Upper lobe of left lung (tissue), 6 donors: ENCODE results near the gene CCDC107. TPM values are rescaled to one million over a fixed set of nuclear protein-coding genes. Genes with fewer than 3 reads are reported as not detected.

Source experiments
- ATAC-seq, 2 donors: fragments of 200-7000 bp; cut with Tn5 transposase; one replicate each; pipeline ENCODE4 v1.9.1; 2022; ENCODE audit warnings: mild to moderate bottlenecking in 2 of 2, moderate library complexity in 2 of 2; ENCODE audit not compliant: low FRiP score in 2 of 2
- DNase-seq, 2 donors: peaks; one replicate each; pipeline ENCODE4 v3.0.0-alpha.2; 2019 to 2020
- H3K27ac ChIP-seq, 4 donors: fragments of 200-600 bp; sonication (generic); one replicate each; pipeline ENCODE4 v1.5.1; 2016 to 2019
- H3K27me3 ChIP-seq, 4 donors: fragments of 200-600 bp; sonication (generic); one replicate each; pipeline ENCODE4 v1.5.1; 2017 to 2019
- H3K36me3 ChIP-seq, 4 donors: fragments of 200-600 bp; sonication (generic); one replicate each; pipeline ENCODE4 v1.5.1; 2016 to 2019
- H3K4me1 ChIP-seq, 4 donors: fragments of 200-600 bp; sonication (generic); one replicate each; pipeline ENCODE4 v1.5.1; 2018 to 2019
- H3K4me3 ChIP-seq, 4 donors: fragments of 200-600 bp; sonication (generic); one replicate each; pipeline ENCODE4 v1.5.1; 2017 to 2019; ENCODE audit warnings: mild to moderate bottlenecking in 2 of 4, moderate library complexity in 1 of 4
- H3K9me3 ChIP-seq, 4 donors: fragments of 200-600 bp; sonication (generic); one replicate each; pipeline ENCODE4 v1.5.1; 2018 to 2019
- CTCF ChIP-seq, 6 experiments: fragments of 450-650 bp in 4 of 6; fragments of 200-600 bp in 2 of 6; sonication (generic) in 2 of 6; IDR thresholded peaks; one replicate each; pipeline ENCODE4 v1.5.1; 2016 to 2019; ENCODE audit warnings: antibody characterized with exemption in 6 of 6
- EP300 ChIP-seq, 4 donors: sonication (generic); formaldehyde crosslinking; IDR thresholded peaks; one replicate each; pipeline ENCODE4 v1.5.1; 2017; ENCODE audit warnings: antibody characterized with exemption in 4 of 4, control low read depth in 2 of 4
- POLR2A ChIP-seq, 4 donors: fragments of 450-650 bp; IDR thresholded peaks; one replicate each; pipeline ENCODE4 v1.5.1; 2016 to 2017; ENCODE audit warnings: antibody characterized with exemption in 4 of 4, mild to moderate bottlenecking in 2 of 4
- POLR2AphosphoS5 ChIP-seq, 2 donors: sonication (generic); formaldehyde crosslinking; IDR thresholded peaks; one replicate each; pipeline ENCODE4 v1.5.1; 2017; ENCODE audit warnings: antibody characterized with exemption in 2 of 2
- WGBS, 2 donors: methylation state at CpG; one replicate each; pipeline ENCODE4 v1.1.5; 2017 to 2018; 5-methylcytosine and 5-hydroxymethylcytosine counted together
- total RNA-seq, 6 donors: library from RNA; depleted of rRNA in 4 of 6; stranded (reverse); fragments of >200 nt in 4 of 6; gene quantifications; one replicate each; pipeline versions ENCODE4 v1.1.0 to v1.2.1, GENCODE V29; 2016 to 2021
- donor health status: DM: no; HTN: no; CAD: no; lungs with moderate emphysema.
- donor health status: DM: no; HTN: yes; CAD: no; lungs with severe emphysema.

The CCDC107 gene
- total RNA-seq, 6 donors from 2014 or later, result 17.8 to 49.4 (median 35.1) TPM

GRCh38 chr9:35661756-35662350 lies 3.8 kb downstream of the CCDC107 start:
- Histone ChIP-seq H3K4me1 (peaks cover 25 to 62% (median 37%) of the 10 kb centered on the region in 4 donors), H3K9me3 (no peaks in the 10 kb centered on the region), H3K36me3 (peaks cover 0 to 26% (median 12%) of the 10 kb centered on the region in 4 donors), H3K27ac (peak overlapping the region; percentile 0 to 97 (median 40)), H3K4me3 (no peak overlapping the region), H3K27me3 (no peaks in the 10 kb centered on the region)
- DNase-seq (no peak), ATAC-seq (no peak)
- TF ChIP-seq POLR2AphosphoS5 (IDR thresholded peaks at IDR 0.05) (no peak), CTCF (IDR thresholded peaks at IDR 0.05) (no peak), POLR2A (IDR thresholded peaks at IDR 0.05) (no peak), EP300 (IDR thresholded peaks at IDR 0.05) (no peak)
- WGBS, 2 donors, result 62 to 66% methylated on average over 3 of the region's 3 CpGs

- 86 to 90% methylated on average over 7 of the region's 7 CpGs for WGBS, 2 donors
- H3K9me3 ChIP-seq, result no peaks in the 10 kb centered on the region
- no peak overlapping the region for H3K4me3 ChIP-seq
- ATAC-seq (no peak), DNase-seq (peak in 1 of 2 donors; percentile 24)
- peaks cover 0 to 26% (median 12%) of the 10 kb centered on the region in 4 donors for H3K36me3 ChIP-seq
- H3K27ac ChIP-seq, result peak overlapping the region in 2 of 4 donors; percentile 51 to 58
- no peak for TF ChIP-seq EP300 (IDR thresholded peaks at IDR 0.05)
- no peak for TF ChIP-seq CTCF (IDR thresholded peaks at IDR 0.05)
- no peak for TF ChIP-seq POLR2A (IDR thresholded peaks at IDR 0.05)
- TF ChIP-seq POLR2AphosphoS5 (IDR thresholded peaks at IDR 0.05), result no peak
- H3K4me1 ChIP-seq, result peaks cover 25 to 56% (median 34%) of the 10 kb centered on the region in 4 donors
- H3K27me3 ChIP-seq, result no peaks in the 10 kb centered on the region
Measured at GRCh38 chr9:35662437-35662836, 4.3 kb downstream of the CCDC107 start.

- peak within 1 kb of the TSS; percentile 36 to 57 (median 51) for H3K4me3 ChIP-seq
- H3K27me3 ChIP-seq, result no peaks in the 10 kb centered on the region
- peak; percentile 88 to 96 for DNase-seq
- WGBS, 2 donors, result 0 to 12% methylated on average over 9 to 27 of the region's 58 CpGs
- no peak for TF ChIP-seq EP300 (IDR thresholded peaks at IDR 0.05)
- peak in 1 of 4 donors; percentile 60 for TF ChIP-seq POLR2A (IDR thresholded peaks at IDR 0.05)
- peak in 1 of 2 donors; percentile 44 for TF ChIP-seq POLR2AphosphoS5 (IDR thresholded peaks at IDR 0.05)
- TF ChIP-seq CTCF (IDR thresholded peaks at IDR 0.05), result peak in 1 of 6 experiments; percentile 39
- peaks cover 0 to 26% (median 12%) of the 10 kb centered on the region in 4 donors for H3K36me3 ChIP-seq
- peak within 1 kb of the TSS; percentile 28 to 72 (median 69) for H3K27ac ChIP-seq
- H3K9me3 ChIP-seq, result no peaks in the 10 kb centered on the region
- peaks cover 15 to 44% (median 24%) of the 10 kb centered on the region in 4 donors for H3K4me1 ChIP-seq
- peak; percentile 88 to 96 for ATAC-seq
Measured at GRCh38 chr9:35664531-35665470, 6.7 kb downstream of the CCDC107 start, which contains the start of gene ARHGEF39. Gene ARHGEF39, minus strand, starts transcription at chr9:35665195. Its CDS starts 26 bp downstream, at chr9:35665169.

GRCh38 chr9:35665471-35665818 lies 7.4 kb downstream of the CCDC107 start:
- no peak for ATAC-seq
- H3K27ac ChIP-seq, result peak overlapping the region; percentile 28 to 72 (median 69)
- TF ChIP-seq EP300 (IDR thresholded peaks at IDR 0.05), result no peak
- no peak for TF ChIP-seq POLR2A (IDR thresholded peaks at IDR 0.05)
- no peak for TF ChIP-seq CTCF (IDR thresholded peaks at IDR 0.05)
- no peak for TF ChIP-seq POLR2AphosphoS5 (IDR thresholded peaks at IDR 0.05)
- peaks cover 0 to 19% (median 7%) of the 10 kb centered on the region in 4 donors for H3K36me3 ChIP-seq
- H3K4me3 ChIP-seq, result peak overlapping the region; percentile 36 to 57 (median 51)
- H3K9me3 ChIP-seq, result no peaks in the 10 kb centered on the region
- WGBS, 2 donors, result 30 to 31% methylated on average over 5 of the region's 5 CpGs
- no peaks in the 10 kb centered on the region for H3K27me3 ChIP-seq
- peaks cover 14 to 38% (median 21%) of the 10 kb centered on the region in 4 donors for H3K4me1 ChIP-seq
- DNase-seq, result no peak
